ENCODE results near the gene PDGFRA.
A peak's percentile ranks its signal among the peaks of the same experiment; 100 is the strongest.

Gene PDGFRA

DNA sequence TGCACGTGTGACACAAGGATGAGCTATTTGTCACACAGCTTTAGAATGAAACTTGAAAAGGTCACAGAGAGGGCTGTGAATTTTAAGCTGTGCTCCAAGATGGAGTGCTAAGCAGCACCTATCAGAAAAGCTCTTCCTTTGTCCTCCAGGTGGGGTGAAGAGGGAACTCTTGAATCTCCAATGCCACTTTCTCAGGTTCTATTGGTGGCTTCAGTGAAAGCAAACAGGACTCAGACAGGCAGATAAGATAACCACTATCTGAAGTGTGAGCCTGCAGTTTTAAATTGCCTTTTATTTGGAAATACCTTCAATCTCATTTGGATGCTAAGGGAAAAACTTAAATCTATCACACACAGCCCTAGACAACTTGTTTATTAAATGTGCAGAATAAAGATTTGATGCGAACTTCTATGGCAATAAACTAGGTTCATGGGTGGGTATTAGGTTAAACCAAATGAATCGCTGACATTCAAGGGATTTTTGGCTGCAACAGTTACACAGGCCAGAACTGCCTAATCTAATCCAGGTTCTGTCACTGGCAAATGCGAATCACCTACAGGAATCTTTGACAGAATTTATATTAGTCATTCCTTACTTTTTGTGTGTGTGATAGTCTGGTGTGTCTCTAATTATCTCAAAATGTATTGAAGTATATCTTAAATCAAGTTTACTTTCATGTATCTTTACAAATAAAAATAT lies 13.6 kb upstream of the PDGFRA start:
- H3K9ac ChIP-seq (ENCODE audit: low read length) = no peak overlapping the region
- H3K4me1 ChIP-seq (ENCODE audit: control insufficient read depth, insufficient read depth, low read length) = peaks cover 4% of the 10 kb centered on the region
- H3K36me3 ChIP-seq (ENCODE audit: control insufficient read depth, insufficient read depth, low read length) = no peaks in the 10 kb centered on the region
- no peak overlapping the region for H3K27ac ChIP-seq (ENCODE audit: low read depth, low read length)
- no peak overlapping the region for H3K4me3 ChIP-seq (ENCODE audit: low read length)
- peaks cover 4% of the 10 kb centered on the region for H3K27me3 ChIP-seq (ENCODE audit: control insufficient read depth, insufficient read depth, low read length)

DNA sequence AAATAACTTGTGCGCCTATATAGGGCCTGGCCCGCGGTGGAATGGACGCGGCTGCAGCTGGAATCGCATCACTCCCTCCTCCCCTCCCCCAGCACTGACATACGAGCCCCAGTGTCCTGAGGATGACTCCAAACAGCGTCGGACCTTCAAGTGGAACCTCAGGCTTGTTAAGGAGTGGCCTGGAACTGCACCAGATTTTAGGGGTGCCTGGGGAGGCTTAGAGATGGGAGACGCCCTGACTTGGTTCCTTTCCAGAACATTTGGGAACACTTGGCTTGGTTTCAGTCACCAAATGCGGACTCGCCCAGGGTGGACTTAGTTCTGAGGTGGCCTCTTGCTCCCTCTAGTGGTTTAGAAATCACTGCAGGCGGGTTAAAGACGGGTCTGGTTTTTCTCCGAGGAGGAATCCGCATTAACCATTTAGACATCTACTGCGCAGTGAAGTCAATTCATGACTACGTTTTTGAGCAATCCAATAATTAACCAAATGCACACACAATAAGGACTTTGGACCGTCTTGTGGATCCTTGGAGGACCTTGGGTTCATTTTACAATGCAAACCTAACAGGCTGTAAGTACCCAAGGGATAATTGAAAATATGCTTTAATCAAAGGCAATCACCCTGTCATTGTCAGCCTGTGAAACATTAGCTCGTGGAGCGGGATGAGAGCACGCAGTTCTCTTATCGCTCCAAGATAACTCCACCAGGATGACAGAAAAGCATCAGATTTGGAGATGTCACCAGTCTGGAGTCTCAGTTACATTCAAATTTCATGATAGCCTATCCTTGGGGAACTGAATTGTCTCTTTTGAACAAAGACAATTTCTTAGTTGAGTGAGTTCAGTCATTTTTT lies 11.2 kb upstream of the PDGFRA start:
- H3K9ac ChIP-seq (ENCODE audit: low read length) = no peak overlapping the region
- H3K27ac ChIP-seq (ENCODE audit: low read depth, low read length) = no peak overlapping the region
- peaks cover 4% of the 10 kb centered on the region for H3K27me3 ChIP-seq (ENCODE audit: control insufficient read depth, insufficient read depth, low read length)
- peak overlapping the region; percentile 75 for H3K4me3 ChIP-seq (ENCODE audit: low read length)
- H3K36me3 ChIP-seq (ENCODE audit: control insufficient read depth, insufficient read depth, low read length) = no peaks in the 10 kb centered on the region
- peaks cover 4% of the 10 kb centered on the region for H3K4me1 ChIP-seq (ENCODE audit: control insufficient read depth, insufficient read depth, low read length)

DNA sequence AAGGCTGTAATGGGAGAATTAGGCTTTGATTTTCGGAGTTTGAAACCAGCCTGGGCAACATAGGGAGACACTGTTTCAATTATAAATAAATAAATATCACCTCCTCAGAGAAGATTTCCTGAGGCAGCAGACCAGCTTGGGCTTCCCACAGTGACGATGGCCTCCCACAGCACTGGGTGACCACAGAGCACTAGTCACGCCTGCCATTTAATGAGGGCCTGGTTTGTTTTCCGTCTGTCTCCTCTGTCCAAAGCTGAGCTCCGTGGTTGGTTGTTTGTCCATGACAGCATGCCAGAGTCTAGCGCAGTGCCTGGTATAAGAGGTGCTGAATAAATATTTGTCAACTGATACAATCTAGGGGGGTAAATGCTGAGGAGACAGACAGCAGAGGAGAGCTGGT lies 10.4 kb upstream of the PDGFRA start:
- Histone ChIP-seq H3K9ac (ENCODE audit: low read length) (no peak overlapping the region), H3K27me3 (ENCODE audit: control insufficient read depth, insufficient read depth, low read length) (peaks cover 4% of the 10 kb centered on the region)

DNA sequence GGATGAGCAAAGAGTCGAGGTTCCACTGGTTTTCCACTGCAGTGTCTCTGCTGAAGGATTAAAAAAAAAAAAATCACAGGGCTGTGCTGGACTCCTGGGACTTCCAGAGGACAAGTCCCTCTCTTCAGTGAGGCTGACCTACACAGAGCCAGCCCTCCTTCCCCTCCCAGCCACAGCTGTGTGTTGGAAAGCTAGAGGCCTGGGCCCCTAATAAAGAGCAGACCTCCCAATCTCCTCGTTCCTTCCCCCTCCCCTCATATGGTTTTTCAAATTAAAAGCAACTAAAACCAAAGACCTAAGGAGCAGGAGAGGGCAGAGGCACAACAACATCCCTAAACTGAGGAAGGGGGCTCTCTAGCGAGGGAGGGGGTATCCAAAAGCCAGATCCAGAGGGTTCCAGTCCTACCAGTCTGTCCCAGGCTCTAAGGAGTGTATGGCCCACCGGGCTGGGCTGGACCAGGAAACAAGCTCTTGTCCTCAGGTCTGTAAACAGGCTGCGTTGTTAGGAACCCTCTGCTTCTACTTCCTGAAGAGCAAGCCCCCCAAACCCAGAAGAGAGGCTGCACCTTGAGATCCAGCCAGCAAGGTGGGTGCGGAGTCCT lies 4.0 kb upstream of the PDGFRA start:
- Histone ChIP-seq H3K4me3 (ENCODE audit: low read length) (no peak overlapping the region), H3K36me3 (ENCODE audit: control insufficient read depth, insufficient read depth, low read length) (no peaks in the 10 kb centered on the region), H3K4me1 (ENCODE audit: control insufficient read depth, insufficient read depth, low read length) (peaks cover 6% of the 10 kb centered on the region), H3K27ac (ENCODE audit: low read depth, low read length) (peak overlapping the region; percentile 42), H3K9ac (ENCODE audit: low read length) (no peak overlapping the region), H3K27me3 (ENCODE audit: control insufficient read depth, insufficient read depth, low read length) (peaks cover 28% of the 10 kb centered on the region)

More for the DNA sequence above, 10.4 kb upstream of the PDGFRA start:
- H3K27ac ChIP-seq (ENCODE audit: low read depth, low read length) = no peak overlapping the region
- H3K4me3 ChIP-seq (ENCODE audit: low read length) = no peak overlapping the region
- H3K4me1 ChIP-seq (ENCODE audit: control insufficient read depth, insufficient read depth, low read length) = peaks cover 4% of the 10 kb centered on the region
- H3K36me3 ChIP-seq (ENCODE audit: control insufficient read depth, insufficient read depth, low read length) = no peaks in the 10 kb centered on the region

DNA sequence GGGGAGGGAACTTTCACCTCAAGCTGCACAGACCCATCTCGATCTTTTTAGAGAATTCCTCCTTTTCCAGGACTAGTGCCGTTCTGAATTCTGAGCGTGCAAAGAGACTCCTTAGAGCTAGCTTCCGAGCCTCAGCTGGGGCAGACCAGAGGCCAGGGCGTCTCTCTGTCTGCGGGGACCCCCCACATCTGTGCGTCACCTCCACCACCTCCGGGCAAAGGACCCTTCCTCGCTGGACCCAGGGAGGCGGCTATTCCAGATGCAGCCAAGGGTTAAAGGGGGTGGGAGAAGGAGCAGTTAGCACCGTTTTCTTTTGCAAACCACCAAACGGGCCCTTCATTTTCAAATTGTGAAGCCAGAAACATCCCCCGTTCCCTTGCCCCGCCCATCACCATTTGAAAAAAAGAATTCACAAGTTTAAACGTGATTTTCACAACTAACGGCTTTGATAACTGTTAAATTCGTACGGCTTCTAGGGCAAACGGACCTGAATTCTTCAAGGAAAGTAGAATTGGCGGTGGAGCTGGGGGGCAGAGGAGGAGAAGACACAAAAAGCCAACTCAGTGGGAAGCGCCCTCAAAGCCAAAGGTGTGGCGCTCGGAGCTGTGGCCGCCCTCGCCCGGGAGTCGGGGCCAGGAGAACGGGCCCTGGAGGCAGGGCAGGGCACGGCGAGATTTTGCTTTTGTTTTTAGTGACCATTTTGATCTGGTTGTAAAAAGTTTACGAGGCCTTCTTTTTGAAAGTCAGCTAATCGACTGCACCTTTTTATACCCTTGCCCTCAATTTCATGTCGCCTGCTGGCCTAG lies 3.3 kb upstream of the PDGFRA start:
- peak overlapping the region; percentile 42 for H3K27ac ChIP-seq (ENCODE audit: low read depth, low read length)
- H3K4me3 ChIP-seq (ENCODE audit: low read length) = peak overlapping the region; percentile 66
- peaks cover 6% of the 10 kb centered on the region for H3K4me1 ChIP-seq (ENCODE audit: control insufficient read depth, insufficient read depth, low read length)
- no peak overlapping the region for H3K9ac ChIP-seq (ENCODE audit: low read length)
- H3K27me3 ChIP-seq (ENCODE audit: control insufficient read depth, insufficient read depth, low read length) = peaks cover 34% of the 10 kb centered on the region
- peaks cover 2% of the 10 kb centered on the region for H3K36me3 ChIP-seq (ENCODE audit: control insufficient read depth, insufficient read depth, low read length)

DNA sequence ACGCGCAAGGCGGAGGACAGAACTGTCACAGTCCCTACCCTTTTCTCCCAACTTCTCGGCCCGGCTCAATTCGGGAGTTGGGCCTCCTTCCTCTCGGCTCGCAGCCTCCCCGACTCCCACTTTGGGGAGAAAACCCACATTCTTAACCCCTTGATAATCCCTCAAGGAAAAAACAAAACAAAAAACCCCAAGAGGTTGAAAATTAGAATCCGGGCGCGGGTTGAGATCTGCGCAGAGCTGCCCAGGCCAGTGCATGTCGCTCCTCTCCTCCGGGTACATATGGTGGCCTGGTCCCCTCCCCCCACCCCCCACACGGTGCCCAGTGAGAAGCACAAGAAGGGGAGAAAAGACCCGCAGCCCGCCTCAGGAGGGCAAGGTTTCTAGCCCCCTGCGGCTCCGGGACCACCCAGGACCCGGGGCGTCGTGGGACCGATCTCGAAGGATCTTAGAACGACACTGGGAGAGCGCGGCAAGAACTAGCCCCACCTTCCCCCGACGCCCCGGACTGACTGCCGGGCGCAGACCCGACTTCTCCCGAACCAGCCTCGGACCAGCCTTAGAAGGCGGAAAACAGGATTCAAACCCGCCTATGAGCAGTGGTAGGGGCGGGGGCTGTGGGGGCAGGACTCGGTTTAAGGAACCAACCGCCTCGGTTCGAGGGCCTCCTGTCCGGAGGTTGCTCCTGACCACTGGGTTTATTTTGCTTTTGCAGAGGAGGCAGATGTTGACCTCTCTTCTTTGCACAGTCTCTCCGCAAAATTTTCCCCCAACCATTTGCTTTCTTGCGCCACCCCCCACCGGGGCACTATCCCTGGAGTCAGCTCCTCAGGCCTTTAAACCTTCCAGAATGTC lies 2.5 kb upstream of the PDGFRA start:
- H3K36me3 ChIP-seq (ENCODE audit: control insufficient read depth, insufficient read depth, low read length) = peaks cover 2% of the 10 kb centered on the region
- peaks cover 41% of the 10 kb centered on the region for H3K27me3 ChIP-seq (ENCODE audit: control insufficient read depth, insufficient read depth, low read length)
- H3K27ac ChIP-seq (ENCODE audit: low read depth, low read length) = peak overlapping the region; percentile 47
- H3K9ac ChIP-seq (ENCODE audit: low read length) = no peak overlapping the region
- peaks cover 6% of the 10 kb centered on the region for H3K4me1 ChIP-seq (ENCODE audit: control insufficient read depth, insufficient read depth, low read length)
- peak overlapping the region; percentile 66 for H3K4me3 ChIP-seq (ENCODE audit: low read length)

DNA sequence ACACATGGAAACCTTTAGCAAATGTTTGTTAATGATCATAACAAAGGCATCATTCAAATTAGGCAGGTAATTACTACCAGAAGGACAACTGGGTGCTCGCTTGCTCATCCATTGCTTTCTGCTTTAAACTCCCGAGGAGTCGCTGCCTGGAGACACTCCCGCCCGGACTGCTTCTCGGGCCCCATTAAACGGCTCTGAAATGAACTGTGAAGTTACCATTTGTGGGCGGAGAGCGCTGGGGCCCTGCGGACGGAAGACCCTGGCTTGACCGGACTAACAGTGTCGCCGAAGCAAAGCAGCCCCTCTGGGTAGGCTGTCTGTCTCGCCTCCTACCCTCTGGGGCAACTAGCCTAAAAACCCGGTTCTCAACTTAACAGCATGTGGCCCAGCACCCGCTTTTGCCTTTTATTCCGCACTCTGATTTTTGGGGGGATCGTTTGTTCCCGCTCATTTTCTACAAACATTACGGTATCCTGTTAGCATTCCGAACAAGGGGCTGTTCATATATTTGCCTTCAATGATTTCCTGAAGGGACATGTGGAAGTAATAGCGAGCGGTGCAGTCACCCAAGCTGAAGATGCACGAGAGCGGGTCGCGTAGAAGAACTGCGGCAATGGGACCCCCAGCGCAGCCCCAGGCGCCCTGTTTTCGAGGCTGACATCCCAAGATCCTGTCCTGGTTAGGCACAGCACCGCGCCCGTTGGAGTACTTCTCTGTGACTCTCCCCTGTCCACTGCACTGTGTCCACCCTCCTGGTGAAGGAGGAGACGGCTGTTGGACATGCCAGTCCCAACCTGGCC lies 1.6 kb upstream of the PDGFRA start:
- H3K36me3 ChIP-seq (ENCODE audit: control insufficient read depth, insufficient read depth, low read length) = peaks cover 2% of the 10 kb centered on the region
- peak overlapping the region; percentile 66 for H3K4me3 ChIP-seq (ENCODE audit: low read length)
- H3K27ac ChIP-seq (ENCODE audit: low read depth, low read length) = peak overlapping the region; percentile 47
- H3K4me1 ChIP-seq (ENCODE audit: control insufficient read depth, insufficient read depth, low read length) = peaks cover 6% of the 10 kb centered on the region
- H3K27me3 ChIP-seq (ENCODE audit: control insufficient read depth, insufficient read depth, low read length) = peaks cover 50% of the 10 kb centered on the region
- H3K9ac ChIP-seq (ENCODE audit: low read length) = peak overlapping the region; percentile 16

DNA sequence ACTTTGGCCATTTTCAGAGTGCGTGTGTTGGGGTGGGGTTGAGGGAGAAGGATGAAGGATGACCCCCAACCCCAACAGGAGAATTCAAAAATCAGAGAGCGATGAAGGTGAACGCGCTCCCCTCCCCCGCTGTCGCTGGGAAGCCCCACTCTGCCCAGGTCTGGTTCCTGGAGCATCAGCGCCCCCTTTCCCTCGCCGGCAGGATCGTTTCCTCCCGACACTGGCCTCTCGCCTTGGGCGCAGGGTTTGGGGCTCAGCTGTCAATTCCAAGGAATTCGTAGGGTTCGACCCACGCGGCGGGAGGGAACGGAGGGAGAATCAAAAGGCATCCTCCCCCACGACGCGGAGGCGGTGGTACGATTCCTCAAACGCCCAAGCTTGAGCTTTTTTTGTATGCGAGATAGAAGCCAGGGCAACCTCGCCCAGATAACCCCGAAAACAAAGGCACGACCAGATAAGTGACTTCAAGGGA lies 1.0 kb upstream of the PDGFRA start:
- Histone ChIP-seq H3K27ac (ENCODE audit: low read depth, low read length) (peak overlapping the region; percentile 64), H3K4me3 (ENCODE audit: low read length) (peak overlapping the region; percentile 66), H3K4me1 (ENCODE audit: control insufficient read depth, insufficient read depth, low read length) (peaks cover 6% of the 10 kb centered on the region), H3K27me3 (ENCODE audit: control insufficient read depth, insufficient read depth, low read length) (peaks cover 50% of the 10 kb centered on the region), H3K9ac (ENCODE audit: low read length) (peak overlapping the region; percentile 16), H3K36me3 (ENCODE audit: control insufficient read depth, insufficient read depth, low read length) (peaks cover 2% of the 10 kb centered on the region)

DNA sequence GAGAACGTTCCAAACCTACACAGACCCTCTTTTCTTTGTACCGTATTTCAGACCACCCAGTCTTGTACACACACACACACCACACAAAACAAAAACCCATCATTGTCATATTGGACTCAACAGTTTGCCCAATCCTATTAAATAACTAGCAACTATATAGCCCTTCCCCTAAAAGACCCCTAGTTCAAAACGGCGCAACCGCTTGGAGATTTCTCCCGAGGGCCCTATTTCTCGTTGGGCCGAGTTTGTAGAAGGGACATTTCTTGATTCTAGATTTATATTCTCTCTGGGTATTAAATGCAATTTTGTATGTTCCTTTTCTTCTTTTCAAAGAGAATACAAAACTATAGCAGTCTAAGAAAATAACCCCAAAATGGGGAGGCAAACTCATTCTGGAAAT lies 547 bp upstream of the PDGFRA start:
- Histone ChIP-seq H3K9ac (ENCODE audit: low read length) (no peak overlapping the region), H3K27me3 (ENCODE audit: control insufficient read depth, insufficient read depth, low read length) (peaks cover 50% of the 10 kb centered on the region), H3K36me3 (ENCODE audit: control insufficient read depth, insufficient read depth, low read length) (peaks cover 2% of the 10 kb centered on the region), H3K4me1 (ENCODE audit: control insufficient read depth, insufficient read depth, low read length) (peaks cover 8% of the 10 kb centered on the region), H3K27ac (ENCODE audit: low read depth, low read length) (peak overlapping the region; percentile 64), H3K4me3 (ENCODE audit: low read length) (peak overlapping the region; percentile 66)

DNA sequence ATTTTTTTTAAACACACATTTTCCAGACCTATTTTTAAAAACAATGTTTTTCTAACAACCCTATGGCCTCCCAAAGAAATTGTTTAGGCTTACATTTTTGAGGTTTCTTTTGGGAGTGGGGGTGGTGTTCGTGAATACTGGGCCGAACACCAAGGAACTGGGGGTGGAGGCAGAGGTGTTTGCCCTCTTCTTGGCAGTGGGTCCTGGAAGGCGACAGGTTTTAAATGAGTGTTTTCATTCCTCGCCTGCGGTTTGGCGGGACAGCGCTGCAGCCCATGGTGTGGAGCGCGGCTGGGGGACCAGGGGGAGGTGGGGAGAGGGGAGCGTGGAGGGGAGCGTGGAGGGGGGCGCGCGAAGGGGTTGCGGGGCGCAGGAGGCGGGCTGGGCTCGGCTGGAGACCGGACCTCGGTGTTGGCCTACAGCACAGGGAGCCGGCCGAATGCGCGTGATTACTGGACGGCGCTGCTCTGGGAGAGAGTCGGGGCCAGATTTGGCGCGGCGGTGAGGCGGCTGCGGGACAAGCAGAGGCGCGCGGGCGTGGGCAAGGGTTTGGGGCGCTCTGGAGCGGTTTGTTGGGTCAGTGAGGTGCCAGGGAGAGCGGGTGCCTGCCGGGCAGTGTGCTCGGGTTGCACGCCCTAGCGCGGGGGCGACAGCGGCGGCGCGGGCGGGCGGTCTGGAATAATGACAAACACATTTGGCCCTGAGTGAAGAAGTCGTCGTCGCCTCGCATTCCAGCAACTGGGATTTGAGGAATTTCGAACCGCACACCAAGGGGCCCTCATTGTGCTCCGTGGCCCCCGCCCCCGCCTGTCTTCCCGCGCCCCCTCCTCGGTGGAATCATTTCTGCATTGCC lies 764 bp downstream of the PDGFRA start:
- Histone ChIP-seq H3K27ac (ENCODE audit: low read depth, low read length) (peak overlapping the region; percentile 65), H3K36me3 (ENCODE audit: control insufficient read depth, insufficient read depth, low read length) (peaks cover 2% of the 10 kb centered on the region), H3K27me3 (ENCODE audit: control insufficient read depth, insufficient read depth, low read length) (peaks cover 50% of the 10 kb centered on the region), H3K4me3 (ENCODE audit: low read length) (peak overlapping the region; percentile 56), H3K9ac (ENCODE audit: low read length) (no peak overlapping the region), H3K4me1 (ENCODE audit: control insufficient read depth, insufficient read depth, low read length) (peaks cover 13% of the 10 kb centered on the region)

Data from rectal smooth muscle tissue (tissue), 1 donor.